WTC11 (cell line): ENCODE data around the gene DPEP2. TPM values are rescaled to one million over a fixed set of nuclear protein-coding genes. Genes with fewer than 3 reads are reported as not detected.

Experiments used
- ATAC-seq: fragments of 200-7000 bp; cut with Tn5 transposase; 2 replicates; pipeline ENCODE4 v1.10.0; 2021; ENCODE audit warnings: mild to moderate bottlenecking, moderate library complexity
- CTCF ChIA-PET: fragments of 300-600 bp; sonication (Branson Sonifier 250); formaldehyde crosslinking; loops from one replicate; lab custom pipeline; 2021; ENCODE audit warnings: antibody characterized with exemption; lab: Charles Lee
- POLR2A ChIA-PET: fragments of 350-600 bp; sonication (Branson Sonifier 250); formaldehyde crosslinking; loops from one replicate; lab custom pipeline; 2021; ENCODE audit warnings: antibody characterized with exemption; lab: Charles Lee
- DNase-seq: peaks from one replicate; pipeline ENCODE4 v3.0.0; 2021; ENCODE audit warnings: low spot score
- H3K27ac Mint-ChIP-seq: 2 replicates; pipeline ENCODE4 v1.8.0; 2021; ENCODE audit warnings: mixed read lengths
- H3K27me3 Mint-ChIP-seq: 2 replicates; pipeline ENCODE4 v1.8.0; 2021; ENCODE audit warnings: low read depth, mild to moderate bottlenecking, moderate library complexity, mixed read lengths
- H3K36me3 Mint-ChIP-seq: 2 replicates; pipeline ENCODE4 v1.8.0; 2021; ENCODE audit warnings: mixed read lengths
- H3K4me1 Mint-ChIP-seq: 2 replicates; pipeline ENCODE4 v1.8.0; 2022; ENCODE audit warnings: mixed read lengths
- H3K4me3 Mint-ChIP-seq: 2 replicates; pipeline ENCODE4 v1.8.0; 2021; ENCODE audit warnings: mild to moderate bottlenecking, moderate library complexity, mixed read lengths
- H3K9me3 Mint-ChIP-seq: 2 replicates; pipeline ENCODE4 v1.8.0; 2021; ENCODE audit warnings: mixed read lengths
- ARID4B ChIP-seq: sonication (generic); formaldehyde crosslinking; IDR thresholded peaks from 2 replicates; pipeline ENCODE4 v1.8.0; 2023; ENCODE audit warnings: missing genetic modification reagents, mild to moderate bottlenecking, borderline replicate concordance
- CREB1 ChIP-seq: sonication (generic); formaldehyde crosslinking; IDR thresholded peaks from 2 replicates; pipeline ENCODE4 v1.8.0; 2023; ENCODE audit warnings: mild to moderate bottlenecking, missing genetic modification reagents
- E2F4 ChIP-seq: sonication (generic); formaldehyde crosslinking; IDR thresholded peaks from 2 replicates; pipeline ENCODE4 v1.8.1; 2022; ENCODE audit warnings: low read depth, mild to moderate bottlenecking, moderate library complexity, missing genetic modification reagents, borderline replicate concordance
- GABPB1 ChIP-seq: sonication (generic); formaldehyde crosslinking; IDR thresholded peaks from 2 replicates; pipeline ENCODE4 v1.8.1; 2023; ENCODE audit warnings: mild to moderate bottlenecking, missing genetic modification reagents
- MLX ChIP-seq: sonication (generic); formaldehyde crosslinking; IDR thresholded peaks from 2 replicates; pipeline ENCODE4 v1.8.1; 2023; ENCODE audit warnings: mild to moderate bottlenecking, missing genetic modification reagents, moderate library complexity
- NR1H2 ChIP-seq: sonication (generic); formaldehyde crosslinking; IDR thresholded peaks from 2 replicates; pipeline ENCODE4 v1.9.0; 2021; ENCODE audit warnings: mild to moderate bottlenecking, moderate library complexity, missing genetic modification reagents
- SP1 ChIP-seq: sonication (generic); formaldehyde crosslinking; conservative IDR thresholded peaks from 2 replicates; pipeline ENCODE4 v1.8.1; 2022; ENCODE audit warnings: missing genetic modification reagents
- USF1 ChIP-seq: sonication (generic); formaldehyde crosslinking; IDR thresholded peaks from 2 replicates; pipeline ENCODE4 v1.8.0; 2022; ENCODE audit warnings: mild to moderate bottlenecking, missing genetic modification reagents
- ZNF281 ChIP-seq: sonication (generic); formaldehyde crosslinking; IDR thresholded peaks from 2 replicates; pipeline ENCODE4 v1.8.0; 2023; ENCODE audit warnings: mild to moderate bottlenecking, missing genetic modification reagents
- ZNF532 ChIP-seq: fragments of 250-450 bp; sonication (Bioruptor Pico); IDR thresholded peaks from 2 replicates; pipeline ENCODE4 v1.9.0; 2021; ENCODE audit warnings: mild to moderate bottlenecking, borderline replicate concordance
- ZSCAN18 ChIP-seq: fragments of 250-450 bp; sonication (Bioruptor Pico); IDR thresholded peaks from 2 replicates; pipeline ENCODE4 v2.1.2; 2022; ENCODE audit warnings: mild to moderate bottlenecking, moderate library complexity
- total RNA-seq: library from RNA; stranded (reverse); gene quantifications from 3 replicates; pipeline ENCODE4 v1.2.3, GENCODE V29; 2021

The DPEP2 gene
- total RNA-seq, 1 experiment from 2014 or later, result 0.13 TPM

- Mint-ChIP-seq H3K4me3 (no peak overlapping the region), H3K27me3 (no peaks in the 10 kb centered on the region), H3K4me1 (no peaks in the 10 kb centered on the region), H3K27ac (no peak overlapping the region), H3K36me3 (peaks cover 8% of the 10 kb centered on the region), H3K9me3 (no peaks in the 10 kb centered on the region)
- TF ChIP-seq ARID4B (CRISPR knock-in tag) (no peak), USF1 (no peak), ZNF532 (CRISPR knock-in tag) (no peak), ZNF281 (no peak), MLX (CRISPR knock-in tag) (no peak), NR1H2 (CRISPR knock-in tag) (no peak), ZSCAN18 (CRISPR knock-in tag) (no peak), CREB1 (no peak), E2F4 (CRISPR knock-in tag) (no peak), SP1 (CRISPR knock-in tag) (no peak), GABPB1 (no peak)
- DNase-seq, result no peak
- POLR2A ChIA-PET, result interaction anchor here (0.7 kb wide), 1 partner anchor 1028 kb away, joined by 4 read pairs; no protein-coding TSS in a partner anchor
- CTCF ChIA-PET, result interaction anchor here (1.0 to 2.0 kb wide), 4 partner anchors 43 to 127 kb away, joined by 3 to 29 read pairs (median 14); partner anchors contain the start of gene NFATC3
- ATAC-seq, result no peak
These were observed 42.5 kb upstream of the DPEP2 start for GRCh38 chr16:68041783-68042182.
